HG02943 (cell line): ENCODE data around the gene FAM149B1.

Experiments
- ATAC-seq: cut with Tn5 transposase; IDR thresholded peaks from one replicate; pipeline ENCODE4 v1.9.1; 2021; ENCODE audit warnings: mild to moderate bottlenecking, low read depth, moderate library complexity; ENCODE audit not compliant: unreplicated experiment

The FAM149B1 gene

GRCh38 chr10:73172867-73173266 lies 4.9 kb downstream of the FAM149B1 start:
- ATAC-seq = no peak

DNA sequence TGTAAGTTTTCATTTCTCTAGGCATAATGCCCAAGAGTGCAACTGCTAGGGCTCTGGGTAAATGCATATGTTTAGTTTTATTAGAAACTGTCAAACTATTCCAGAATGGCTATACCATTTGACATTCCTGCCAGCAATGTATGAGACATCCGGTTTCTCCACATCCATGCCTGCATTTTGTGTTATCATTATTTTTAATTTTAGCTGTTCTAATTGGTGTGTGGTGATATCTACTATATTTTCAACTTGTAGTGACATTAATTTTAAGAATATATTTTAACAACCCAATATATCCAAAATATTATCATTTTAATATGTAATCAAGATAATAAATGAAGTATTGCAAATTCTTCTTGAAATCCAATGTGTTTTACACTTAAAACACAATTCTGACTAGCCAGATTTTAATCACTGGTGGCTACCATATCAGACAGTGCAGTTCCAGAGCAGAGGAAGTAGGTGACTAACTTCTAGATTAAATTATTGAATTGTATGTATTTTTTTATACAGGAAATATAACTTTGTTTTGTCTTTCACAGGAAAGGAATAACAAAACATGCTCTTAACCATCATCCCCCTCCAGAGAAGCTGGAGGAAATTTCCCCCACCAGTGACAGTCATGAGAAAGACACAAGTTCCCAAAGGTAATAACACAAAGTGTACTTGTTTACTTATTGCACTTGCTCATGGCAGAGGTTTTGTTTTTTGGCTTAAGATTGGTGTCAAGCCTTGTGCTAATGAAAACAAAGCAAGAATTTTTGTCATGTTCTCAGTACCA lies 6.4 kb downstream of the FAM149B1 start:
- ATAC-seq = no peak

DNA sequence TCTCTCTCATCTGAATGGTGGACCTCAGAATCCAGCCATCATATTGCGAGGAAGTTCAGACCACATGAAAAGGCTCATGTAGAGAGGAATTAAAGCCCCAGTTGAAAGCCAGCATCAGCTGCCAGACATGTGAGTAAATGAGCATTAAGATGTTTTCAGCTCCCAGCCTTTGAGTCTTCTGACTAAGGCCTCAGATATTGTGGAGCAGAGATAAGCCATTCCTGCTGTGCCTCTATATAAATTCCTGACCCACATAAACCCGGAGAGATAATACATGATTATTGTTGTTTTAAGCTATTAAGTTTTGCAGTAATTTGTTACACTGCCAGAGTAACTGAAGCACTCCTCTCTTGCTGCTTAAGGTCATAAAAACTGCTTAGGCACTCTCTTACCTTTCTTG lies 14.6 kb downstream of the FAM149B1 start:
- ATAC-seq = no peak

DNA sequence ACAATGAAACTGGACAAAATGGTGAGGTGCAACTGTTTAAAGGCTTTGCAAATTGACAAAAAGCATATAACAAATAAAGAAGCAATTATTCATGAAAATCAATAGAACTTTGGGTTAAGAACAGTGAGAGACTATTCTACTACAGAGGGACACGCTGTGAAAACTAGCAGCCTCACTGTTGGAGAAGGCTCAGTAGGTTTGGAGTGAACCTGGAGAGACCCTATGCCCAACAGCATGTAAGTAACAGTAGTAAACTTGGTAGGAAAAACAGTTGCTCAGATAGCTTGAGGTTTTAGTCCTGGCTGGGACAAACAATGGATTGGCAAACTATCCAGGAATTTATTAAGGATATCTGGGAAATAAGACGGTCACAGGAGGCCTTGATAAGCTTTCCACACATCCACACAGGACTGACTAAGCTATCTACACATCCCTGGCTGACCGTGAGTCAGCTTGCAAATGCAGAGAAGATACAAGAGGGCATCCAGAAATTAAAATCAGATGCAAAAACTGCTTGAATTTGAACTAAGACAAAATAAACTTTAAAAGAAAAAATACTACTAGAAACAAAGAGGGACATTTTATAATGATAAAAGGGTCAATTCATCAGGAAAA lies 15.9 kb downstream of the FAM149B1 start:
- no peak for ATAC-seq

- no peak for ATAC-seq
Measured at GRCh38 chr10:73186266-73186665, 18.3 kb downstream of the FAM149B1 start.

- no peak for ATAC-seq
Measured at GRCh38 chr10:73190188-73190587, 22.3 kb downstream of the FAM149B1 start.

DNA sequence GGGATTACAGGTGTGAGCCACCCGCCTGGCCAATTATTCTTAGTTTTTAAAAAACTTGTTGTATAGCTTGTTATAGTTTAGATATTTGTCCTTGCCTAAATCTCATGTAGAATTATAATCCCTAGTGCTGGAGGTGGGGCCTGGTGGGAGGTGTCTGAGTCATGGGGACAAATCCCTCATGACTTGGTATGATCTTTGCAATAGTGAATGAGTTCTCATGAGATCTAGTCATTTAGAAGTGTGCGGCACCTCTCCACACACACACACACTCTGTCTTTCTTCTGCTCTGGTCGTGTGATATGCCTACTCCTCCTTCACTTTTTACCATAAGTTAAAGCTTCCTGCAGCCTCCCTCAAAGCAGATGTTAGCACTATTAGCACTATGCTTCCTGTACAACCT lies 37.2 kb downstream of the FAM149B1 start:
- no peak for ATAC-seq

DNA sequence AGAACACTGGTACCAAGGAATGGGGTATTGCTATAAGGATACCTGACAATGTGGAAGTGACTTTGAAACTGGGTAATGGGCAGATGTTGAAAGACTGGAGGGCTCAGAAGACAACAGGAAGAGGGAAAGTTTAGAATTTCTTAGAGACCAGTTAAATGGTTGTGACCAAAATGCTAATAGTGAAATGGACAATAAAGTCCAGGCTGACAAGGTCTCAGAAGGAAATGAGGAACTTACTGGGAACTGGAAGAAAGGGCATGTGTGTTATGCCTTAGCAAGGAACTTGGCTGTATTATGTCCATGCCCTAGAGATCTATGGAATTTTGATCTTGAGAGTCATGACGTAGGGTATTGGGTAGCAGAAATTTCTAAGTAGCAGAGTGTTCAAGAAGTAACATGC lies 38.0 kb downstream of the FAM149B1 start:
- ATAC-seq = no peak

DNA sequence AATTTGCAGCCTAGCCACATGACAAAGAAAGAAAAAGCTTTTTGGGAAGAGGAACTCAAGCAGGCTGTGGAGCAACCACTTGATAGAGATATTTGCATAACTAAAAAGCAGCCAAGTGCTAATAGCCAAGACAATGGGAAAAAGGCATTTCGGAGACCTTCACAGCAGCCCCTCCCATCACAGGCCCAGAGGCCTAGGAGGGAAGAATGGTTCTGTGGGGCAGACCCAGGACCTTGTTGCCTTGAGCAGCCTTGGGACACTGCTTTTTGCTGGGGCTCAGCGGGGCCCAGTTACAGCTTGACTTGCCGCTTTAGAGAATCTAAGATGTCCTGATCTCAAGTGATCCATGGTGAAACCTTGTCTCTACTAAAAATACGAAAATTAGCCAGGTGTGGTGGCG lies 38.5 kb downstream of the FAM149B1 start:
- no peak for ATAC-seq

- ATAC-seq = no peak
Measured at GRCh38 chr10:73207883-73208282, 40.0 kb downstream of the FAM149B1 start.

DNA sequence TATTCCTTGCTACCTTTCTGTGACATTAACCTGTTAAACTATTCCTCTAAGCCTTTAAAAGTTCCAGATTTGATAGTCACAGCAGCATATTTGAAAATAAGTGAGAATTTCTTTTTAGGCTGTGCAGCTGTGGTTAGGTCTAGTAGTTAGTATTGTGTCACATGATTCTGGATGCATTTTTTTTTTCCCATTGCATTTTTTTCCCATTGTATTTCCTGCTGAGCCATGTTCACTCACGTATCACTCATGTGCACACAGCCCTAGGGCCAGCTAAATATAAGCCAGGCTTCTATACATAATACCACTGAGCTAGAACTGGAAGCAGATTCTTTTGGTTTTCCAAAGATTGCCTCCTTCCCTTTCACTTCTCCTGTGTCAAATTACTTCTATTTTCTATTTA lies 41.8 kb downstream of the FAM149B1 start:
- no peak for ATAC-seq

DNA sequence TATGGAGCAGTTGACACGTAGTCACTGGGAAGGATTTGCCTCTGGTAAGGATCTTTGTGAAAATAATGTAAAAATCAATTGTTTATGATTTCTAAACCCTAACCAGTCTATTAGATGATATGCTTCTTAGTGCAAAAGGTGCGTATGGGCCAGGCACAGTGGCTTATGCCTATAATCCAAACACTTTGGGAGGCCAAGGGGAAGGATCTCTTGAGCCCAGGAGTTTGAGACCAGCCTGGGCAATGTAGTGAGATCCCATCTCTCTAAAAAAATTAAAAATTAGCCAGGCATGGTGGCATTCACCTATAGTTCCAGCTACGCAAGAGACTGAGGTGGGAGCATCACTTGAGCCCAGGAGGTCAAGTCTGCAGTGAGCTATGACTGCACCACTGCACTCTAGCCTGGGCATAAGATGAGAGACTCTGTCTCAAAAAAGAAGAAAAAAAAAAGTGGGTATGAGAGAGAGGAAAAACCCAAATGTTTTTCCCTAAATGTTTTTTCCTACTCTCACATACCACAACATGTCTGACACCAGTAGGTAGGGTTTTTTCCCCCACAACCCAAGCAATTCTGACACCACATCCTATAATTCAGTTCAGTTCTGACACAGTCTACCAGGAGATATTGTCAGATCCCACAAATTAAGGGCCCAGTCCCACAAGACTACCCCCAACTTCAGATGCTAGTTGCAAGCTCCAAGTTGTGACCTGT lies 42.6 kb downstream of the FAM149B1 start:
- ATAC-seq = no peak

- ATAC-seq = no peak
Measured at GRCh38 chr10:73211106-73211811, 43.3 kb downstream of the FAM149B1 start.

DNA sequence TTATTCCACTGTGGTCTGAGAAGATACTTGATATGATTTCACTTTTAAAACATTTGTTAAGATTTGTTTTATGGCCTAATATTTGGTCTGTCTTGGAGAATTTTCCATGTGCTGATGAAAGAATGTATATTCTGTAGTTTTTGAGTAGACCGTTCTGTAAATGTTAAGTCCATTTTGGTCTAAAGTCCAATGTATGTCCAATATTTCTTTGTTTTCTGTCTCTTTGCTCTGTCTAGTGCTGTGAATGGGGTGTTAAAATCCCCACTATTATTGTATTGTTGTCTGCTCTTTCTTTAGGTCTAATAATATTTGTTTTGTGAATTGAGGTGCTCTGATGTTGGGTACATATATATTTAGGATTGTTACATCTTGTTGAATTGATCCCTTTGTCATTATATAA lies 47.8 kb downstream of the FAM149B1 start:
- ATAC-seq = no peak

- no peak for ATAC-seq
Measured at GRCh38 chr10:73217628-73218027, 49.7 kb downstream of the FAM149B1 start.

DNA sequence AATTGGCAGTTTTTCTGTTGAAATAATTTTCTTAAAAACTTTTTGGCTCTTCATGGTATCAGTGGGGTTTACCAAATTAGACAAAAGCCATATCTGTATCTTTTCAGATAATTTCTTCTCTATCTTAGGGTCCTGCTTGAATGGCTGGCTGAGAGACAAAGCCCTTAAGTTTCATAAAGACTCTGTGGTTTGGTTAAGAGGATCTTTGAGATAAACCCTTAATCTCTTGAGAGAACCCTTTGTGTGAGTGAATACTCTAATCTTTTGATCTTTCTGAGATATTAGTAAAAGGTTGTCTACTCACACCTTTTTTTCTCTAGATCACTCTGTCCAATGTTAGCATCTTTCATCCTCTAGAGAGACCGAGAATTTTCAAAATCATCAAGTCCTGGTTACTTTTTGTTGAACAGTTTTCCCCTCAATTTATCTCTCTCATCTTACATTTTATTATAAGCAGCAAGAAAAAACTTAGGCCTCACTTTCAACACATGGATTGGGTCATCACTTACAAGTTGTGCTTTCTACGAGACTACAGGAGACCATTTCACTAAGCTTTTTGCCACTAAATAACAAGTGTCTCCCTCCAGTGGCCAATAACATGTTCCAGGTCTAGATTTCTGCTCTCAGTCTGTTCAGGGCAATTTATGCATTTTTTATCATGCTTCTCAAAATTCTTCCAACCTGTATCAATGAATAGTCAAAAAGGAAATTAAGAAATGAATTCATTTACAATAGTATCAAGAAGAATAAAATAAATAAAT lies 50.7 kb downstream of the FAM149B1 start:
- no peak for ATAC-seq

GRCh38 chr10:73219384-73219783 lies 51.5 kb downstream of the FAM149B1 start:
- no peak for ATAC-seq

DNA sequence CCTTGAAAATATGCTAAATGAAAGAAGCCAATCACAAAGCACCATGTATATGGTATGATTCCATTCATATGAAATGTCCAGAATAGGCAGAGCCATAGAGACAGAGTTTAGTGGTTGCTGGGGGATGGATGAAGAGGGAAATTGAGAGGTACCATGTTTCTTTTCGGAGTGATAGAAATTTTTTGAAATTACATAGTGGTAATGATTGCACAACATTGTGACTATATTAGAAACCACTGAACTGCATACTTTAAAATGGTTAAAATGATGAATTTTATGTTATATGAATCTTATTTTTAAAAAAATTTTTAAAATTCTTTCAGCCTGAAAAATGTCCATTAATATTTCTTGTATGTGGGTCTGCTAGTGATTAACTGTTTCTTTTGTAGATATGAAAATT lies 53.1 kb downstream of the FAM149B1 start:
- ATAC-seq = no peak

DNA sequence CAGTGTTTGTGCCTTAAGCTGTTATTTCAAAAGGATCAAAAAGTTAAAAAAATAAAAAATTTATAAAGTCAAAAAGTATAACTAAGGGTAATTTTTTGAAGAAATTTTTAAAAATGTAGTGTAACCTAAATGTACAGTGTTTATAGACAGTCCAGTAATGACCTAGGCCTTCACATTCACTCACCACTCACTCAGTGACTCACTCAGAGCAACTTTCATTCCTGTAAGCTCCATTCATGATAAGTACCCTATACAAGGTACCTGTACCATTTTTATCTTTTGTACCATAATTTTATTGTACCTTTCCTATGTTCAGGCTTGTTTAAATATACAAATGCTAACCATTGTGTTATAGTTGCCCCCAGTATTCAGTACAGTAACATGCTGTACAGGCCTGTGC lies 57.6 kb downstream of the FAM149B1 start:
- ATAC-seq = no peak

DNA sequence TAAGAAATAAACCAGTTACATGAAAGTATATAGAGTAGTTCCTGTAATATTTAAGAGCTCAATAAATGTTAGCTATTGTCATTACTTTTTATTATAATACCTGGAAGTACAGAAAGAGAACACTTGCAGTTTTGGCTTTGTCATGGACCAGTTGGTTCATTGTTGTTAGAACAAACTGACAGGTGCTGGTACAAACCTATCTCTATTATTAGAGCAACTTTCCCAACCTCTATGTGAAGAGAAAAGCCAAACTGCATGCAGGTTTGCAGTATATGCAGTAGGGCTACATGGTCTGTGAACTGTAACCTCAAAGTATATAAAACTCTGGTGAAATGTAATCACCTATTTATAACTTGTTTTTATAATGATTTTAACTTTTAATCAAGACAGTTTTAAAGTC lies 58.7 kb downstream of the FAM149B1 start:
- no peak for ATAC-seq
